Neuronal stem cell (in vitro differentiated cells): ENCODE measurements around the gene CCDC157.
A peak's percentile ranks its signal among the peaks of the same experiment; 100 is the strongest.

ENCODE experiments used
- DNase-seq: peaks from one replicate; pipeline ENCODE4 v3.0.0-alpha.2; 2013; ENCODE audit warnings: low spot score
- H2AFZ ChIP-seq: one replicate; pipeline ENCODE4 v1.6.1; 2013; ENCODE audit warnings: mild to moderate bottlenecking, low read length, inconsistent platforms
- H2AK5ac ChIP-seq: 2 replicates; pipeline ENCODE4 v1.6.1; 2013; ENCODE audit warnings: low read depth, mild to moderate bottlenecking, inconsistent platforms, low read length, moderate library complexity, mixed read lengths
- H2BK120ac ChIP-seq: 2 replicates; pipeline ENCODE4 v1.6.1; 2013; ENCODE audit warnings: low read depth, mild to moderate bottlenecking, inconsistent platforms, low read length, moderate library complexity, mixed read lengths
- H2BK12ac ChIP-seq: one replicate; pipeline ENCODE4 v1.6.1; 2013; ENCODE audit warnings: low read length, inconsistent platforms
- H2BK15ac ChIP-seq: 2 replicates; pipeline ENCODE4 v1.6.1; 2013; ENCODE audit warnings: mild to moderate bottlenecking, low read length, inconsistent platforms, mixed read lengths
- H2BK5ac ChIP-seq: one replicate; pipeline ENCODE4 v1.6.1; 2013; ENCODE audit warnings: inconsistent platforms, mild to moderate bottlenecking, low read length, moderate library complexity
- H3K14ac ChIP-seq: one replicate; pipeline ENCODE4 v1.6.1; 2013; ENCODE audit warnings: low read length, inconsistent platforms
- H3K18ac ChIP-seq: 2 replicates; pipeline ENCODE4 v1.6.1; 2013; ENCODE audit warnings: low read length, inconsistent platforms
- H3K23ac ChIP-seq: 2 replicates; pipeline ENCODE4 v1.6.1; 2013; ENCODE audit warnings: low read depth, mild to moderate bottlenecking, mixed read lengths, low read length, inconsistent platforms; ENCODE audit not compliant: poor library complexity
- H3K27ac ChIP-seq: replicated peaks from 3 replicates; pipeline ENCODE4 v1.5.1; 2013; ENCODE audit warnings: low read length, inconsistent platforms
- H3K27me3 ChIP-seq, 3 experiments: 2 replicates each; pipeline ENCODE4 v1.6.1; 2013; ENCODE audit warnings: low read length in 3 of 3, mild to moderate bottlenecking in 2 of 3, inconsistent platforms in 1 of 3, low read depth in 1 of 3, mixed read lengths in 1 of 3, moderate library complexity in 1 of 3; ENCODE audit not compliant: control insufficient read depth in 3 of 3, insufficient read depth in 3 of 3
- H3K36me3 ChIP-seq, 2 donors: replicated peaks in 1 of 2; 2 replicates each; pipeline ENCODE4 v1.6.1; 2013; ENCODE audit warnings: low read length in 2 of 2; ENCODE audit not compliant: control insufficient read depth in 2 of 2, insufficient read depth in 2 of 2
- H3K4ac ChIP-seq: 2 replicates; pipeline ENCODE4 v1.6.1; 2013; ENCODE audit warnings: inconsistent platforms, mild to moderate bottlenecking, low read length, moderate library complexity
- H3K4me1 ChIP-seq, 2 donors: 1 replicate in 1 of 2; 2 replicates in 1 of 2; pipeline ENCODE4 v1.6.1; 2013; ENCODE audit warnings: low read length in 2 of 2, low read depth in 1 of 2; ENCODE audit not compliant: control insufficient read depth in 2 of 2, insufficient read depth in 1 of 2
- H3K4me2 ChIP-seq: one replicate; pipeline ENCODE4 v1.6.1; 2013; ENCODE audit warnings: mild to moderate bottlenecking, low read length, inconsistent platforms; ENCODE audit not compliant: insufficient read depth, poor library complexity, severe bottlenecking
- H3K4me3 ChIP-seq, 2 donors: 2 replicates each; pipeline ENCODE4 v1.5.1; 2013; ENCODE audit warnings: low read length in 2 of 2, mild to moderate bottlenecking in 2 of 2, inconsistent platforms in 1 of 2, moderate library complexity in 1 of 2
- H3K79me1 ChIP-seq: one replicate; pipeline ENCODE4 v1.6.1; 2013; ENCODE audit warnings: low read depth, mild to moderate bottlenecking, inconsistent platforms, low read length, moderate library complexity
- H3K9ac ChIP-seq: one replicate; pipeline ENCODE4 v1.6.1; 2013; ENCODE audit warnings: mild to moderate bottlenecking, low read depth, low read length, inconsistent platforms; ENCODE audit not compliant: poor library complexity
- H3K9me3 ChIP-seq, 2 donors: replicated peaks in 1 of 2; 2 replicates each; pipeline versions ENCODE3 to v1.6.1; 2013; ENCODE audit warnings: low read length in 2 of 2, mild to moderate bottlenecking in 2 of 2, inconsistent platforms in 1 of 2, low read depth in 1 of 2, mixed read lengths in 1 of 2, moderate library complexity in 1 of 2; ENCODE audit not compliant: control insufficient read depth in 2 of 2, insufficient read depth in 1 of 2
- H4K8ac ChIP-seq: one replicate; pipeline ENCODE4 v1.6.1; 2013; ENCODE audit warnings: low read depth, mild to moderate bottlenecking, inconsistent platforms, low read length, moderate library complexity
- H4K91ac ChIP-seq: one replicate; pipeline ENCODE4 v1.6.1; 2013; ENCODE audit warnings: low read length, low read depth, mild to moderate bottlenecking, inconsistent platforms; ENCODE audit not compliant: poor library complexity
- WGBS, 2 donors: extraction: QIAGEN DNeasy Blood & Tissue Kit; methylation state at CpG; one replicate each; pipeline ENCODE4 v1.1.7; 2013; ENCODE audit warnings: missing lambda C conversion rate in 2 of 2, mixed read lengths in 1 of 2; ENCODE audit not compliant: insufficient read length in 2 of 2, insufficient replicate concordance in 1 of 2; ENCODE audit errors: extremely low coverage in 2 of 2; 5-methylcytosine and 5-hydroxymethylcytosine counted together

CCDC157 gene

GRCh38 chr22:30324014-30324730 is 32.6 kb upstream of the CCDC157 start:
- Histone ChIP-seq H2BK12ac (no peak overlapping the region), H2BK5ac (no peak overlapping the region), H3K18ac (no peak overlapping the region), H3K36me3 (peaks cover 0 to 3% of the 10 kb centered on the region in 2 donors), H3K27ac (no peak overlapping the region), H3K14ac (no peak overlapping the region), H3K79me1 (no peaks in the 10 kb centered on the region), H3K4me1 (peaks cover 9 to 14% of the 10 kb centered on the region in 2 donors), H4K8ac (no peak overlapping the region), H3K4me2 (no peak overlapping the region), H2BK15ac (no peak overlapping the region), H4K91ac (no peak overlapping the region), H2AK5ac (no peak overlapping the region), H3K23ac (no peak overlapping the region), H3K4ac (no peak overlapping the region), H3K27me3 (no peaks in the 10 kb centered on the region), H3K9ac (no peak overlapping the region), H2AFZ (no peak overlapping the region), H3K9me3 (no peaks in the 10 kb centered on the region), H2BK120ac (no peak overlapping the region), H3K4me3 (no peak overlapping the region)
- no CpG with 5 or more reads among the region's 8 CpGs for WGBS, 2 donors
- DNase-seq = no peak

GRCh38 chr22:30325065-30325720 is 31.6 kb upstream of the CCDC157 start:
- Histone ChIP-seq H2BK15ac (no peak overlapping the region), H2BK12ac (no peak overlapping the region), H4K91ac (no peak overlapping the region), H3K27me3 (no peaks in the 10 kb centered on the region), H3K36me3 (peaks cover 0 to 8% of the 10 kb centered on the region in 2 donors), H4K8ac (no peak overlapping the region), H3K4me1 (peaks cover 9 to 14% of the 10 kb centered on the region in 2 donors), H2BK5ac (peak overlapping the region; percentile 58), H3K9ac (no peak overlapping the region), H3K27ac (no peak overlapping the region), H2AFZ (no peak overlapping the region), H3K14ac (no peak overlapping the region), H2BK120ac (no peak overlapping the region), H3K4me3 (peak overlapping the region; percentile 30 to 91), H3K9me3 (no peaks in the 10 kb centered on the region), H3K23ac (no peak overlapping the region), H3K18ac (no peak overlapping the region), H3K4me2 (no peak overlapping the region), H3K79me1 (no peaks in the 10 kb centered on the region), H2AK5ac (no peak overlapping the region), H3K4ac (no peak overlapping the region)
- WGBS, 2 donors = no CpG with 5 or more reads among the region's 5 CpGs
- DNase-seq = no peak

- H3K4me3 ChIP-seq = peak overlapping the region; percentile 91 to 97
- H3K79me1 ChIP-seq = no peaks in the 10 kb centered on the region
- H3K23ac ChIP-seq = peak overlapping the region; percentile 44
- peak overlapping the region; percentile 100 for H2AFZ ChIP-seq
- H2BK120ac ChIP-seq = no peak overlapping the region
- H4K91ac ChIP-seq = no peak overlapping the region
- H2BK12ac ChIP-seq = no peak overlapping the region
- H3K9ac ChIP-seq = peak overlapping the region; percentile 89
- no peak overlapping the region for H2AK5ac ChIP-seq
- no peak overlapping the region for H4K8ac ChIP-seq
- H3K4me1 ChIP-seq = peaks cover 9 to 14% of the 10 kb centered on the region in 2 donors
- peak overlapping the region; percentile 80 for H3K18ac ChIP-seq
- no peaks in the 10 kb centered on the region for H3K9me3 ChIP-seq
- no peak overlapping the region for H2BK15ac ChIP-seq
- no CpG with 5 or more reads among the region's 14 CpGs for WGBS, 2 donors
- peaks cover 2 to 13% of the 10 kb centered on the region in 2 donors for H3K36me3 ChIP-seq
- H3K4me2 ChIP-seq = peak overlapping the region; percentile 77
- no peak overlapping the region for H3K4ac ChIP-seq
- H3K14ac ChIP-seq = no peak overlapping the region
- no peaks in the 10 kb centered on the region for H3K27me3 ChIP-seq
- H3K27ac ChIP-seq = no peak overlapping the region
- DNase-seq = no peak
- peak overlapping the region; percentile 58 for H2BK5ac ChIP-seq
These were observed 31.0 kb upstream of the CCDC157 start for GRCh38 chr22:30325724-30326254.

GRCh38 chr22:30326255-30326705 is 30.5 kb upstream of the CCDC157 start:
- Histone ChIP-seq H3K14ac (no peak overlapping the region), H2BK15ac (no peak overlapping the region), H3K9ac (peak overlapping the region; percentile 89), H3K4me2 (peak overlapping the region; percentile 77), H2BK5ac (peak overlapping the region; percentile 72), H3K4me1 (peaks cover 9 to 14% of the 10 kb centered on the region in 2 donors), H3K23ac (peak overlapping the region; percentile 70), H2BK12ac (no peak overlapping the region), H3K27me3 (no peaks in the 10 kb centered on the region), H4K8ac (no peak overlapping the region), H3K79me1 (no peaks in the 10 kb centered on the region), H4K91ac (no peak overlapping the region), H2AFZ (peak overlapping the region; percentile 100), H3K9me3 (no peaks in the 10 kb centered on the region), H2BK120ac (no peak overlapping the region), H3K18ac (peak overlapping the region; percentile 91), H3K4ac (no peak overlapping the region), H3K36me3 (peaks cover 3 to 18% of the 10 kb centered on the region in 2 donors), H3K27ac (no peak overlapping the region), H2AK5ac (no peak overlapping the region), H3K4me3 (peak overlapping the region; percentile 91 to 97)
- DNase-seq = no peak
- WGBS, 2 donors = no CpG with 5 or more reads among the region's 34 CpGs
